NB4 (cell line): Measurements from ENCODE around the gene SRSF2.

Experiments
- POLR2A ChIP-seq: IDR thresholded peaks from 2 replicates; pipeline ENCODE4 v1.6.1; 2011; ENCODE audit warnings: mild to moderate bottlenecking; ENCODE audit not compliant: insufficient read length; ENCODE audit errors: extremely low read depth
- TF ChIP-seq, protein P1 (sequence below): IDR thresholded peaks from one replicate; pipeline ENCODE4 v1.5.1; 2012; ENCODE audit warnings: low read depth, low read length
- TF ChIP-seq, protein P2 (sequence below): IDR thresholded peaks from 2 replicates; pipeline ENCODE4 v1.6.1; 2011; ENCODE audit warnings: low read depth, low read length

GRCh38 chr17:76744747-76745146 is 7.6 kb upstream of the SRSF2 start:
- TF ChIP-seq, protein P1, sequence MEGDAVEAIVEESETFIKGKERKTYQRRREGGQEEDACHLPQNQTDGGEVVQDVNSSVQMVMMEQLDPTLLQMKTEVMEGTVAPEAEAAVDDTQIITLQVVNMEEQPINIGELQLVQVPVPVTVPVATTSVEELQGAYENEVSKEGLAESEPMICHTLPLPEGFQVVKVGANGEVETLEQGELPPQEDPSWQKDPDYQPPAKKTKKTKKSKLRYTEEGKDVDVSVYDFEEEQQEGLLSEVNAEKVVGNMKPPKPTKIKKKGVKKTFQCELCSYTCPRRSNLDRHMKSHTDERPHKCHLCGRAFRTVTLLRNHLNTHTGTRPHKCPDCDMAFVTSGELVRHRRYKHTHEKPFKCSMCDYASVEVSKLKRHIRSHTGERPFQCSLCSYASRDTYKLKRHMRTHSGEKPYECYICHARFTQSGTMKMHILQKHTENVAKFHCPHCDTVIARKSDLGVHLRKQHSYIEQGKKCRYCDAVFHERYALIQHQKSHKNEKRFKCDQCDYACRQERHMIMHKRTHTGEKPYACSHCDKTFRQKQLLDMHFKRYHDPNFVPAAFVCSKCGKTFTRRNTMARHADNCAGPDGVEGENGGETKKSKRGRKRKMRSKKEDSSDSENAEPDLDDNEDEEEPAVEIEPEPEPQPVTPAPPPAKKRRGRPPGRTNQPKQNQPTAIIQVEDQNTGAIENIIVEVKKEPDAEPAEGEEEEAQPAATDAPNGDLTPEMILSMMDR = no peak
- TF ChIP-seq POLR2A = no peak
- TF ChIP-seq, protein P2, sequence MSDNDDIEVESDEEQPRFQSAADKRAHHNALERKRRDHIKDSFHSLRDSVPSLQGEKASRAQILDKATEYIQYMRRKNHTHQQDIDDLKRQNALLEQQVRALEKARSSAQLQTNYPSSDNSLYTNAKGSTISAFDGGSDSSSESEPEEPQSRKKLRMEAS = no peak
